ENCODE results near the gene UBR1.

DNA sequence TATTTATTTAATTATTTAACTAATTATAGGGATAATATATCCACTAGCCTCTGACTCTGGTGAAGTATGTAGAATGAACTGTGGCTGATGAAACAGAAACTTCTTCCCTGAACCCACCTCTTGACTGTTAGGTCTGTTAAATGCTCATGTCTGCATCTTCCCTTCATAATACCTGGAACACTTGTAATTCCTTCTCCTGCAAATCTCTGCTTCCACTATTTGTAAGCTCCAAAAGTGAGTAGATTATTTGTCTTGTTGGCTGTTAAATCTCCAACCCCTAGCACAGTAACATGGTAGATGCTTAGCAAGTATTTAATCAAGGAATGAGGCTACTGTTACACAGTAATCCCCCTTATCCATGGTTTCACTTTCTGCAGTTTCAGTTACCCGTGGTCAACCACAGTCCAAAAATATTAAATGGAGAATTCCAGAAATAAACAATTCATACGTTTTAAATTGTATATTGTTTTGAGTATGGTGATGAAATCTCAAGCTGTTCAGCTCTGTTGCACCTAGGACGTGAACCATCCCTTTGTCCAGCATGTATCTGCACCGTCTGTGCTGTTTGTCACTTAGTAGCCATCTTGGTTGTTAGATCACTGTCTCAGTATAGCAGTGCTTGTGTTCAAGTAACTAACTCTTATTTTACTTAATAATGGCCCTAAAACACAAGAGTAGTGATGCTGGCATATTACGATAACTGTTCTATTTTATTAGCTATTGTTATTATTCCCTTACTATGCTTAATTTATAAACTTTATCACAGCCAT is 190.9 kb downstream of the UBR1 start:
- TF ChIP-seq EP300 (IDR thresholded peaks at IDR 0.05; ENCODE audit: low read depth): no peak
- TF ChIP-seq, protein P1, sequence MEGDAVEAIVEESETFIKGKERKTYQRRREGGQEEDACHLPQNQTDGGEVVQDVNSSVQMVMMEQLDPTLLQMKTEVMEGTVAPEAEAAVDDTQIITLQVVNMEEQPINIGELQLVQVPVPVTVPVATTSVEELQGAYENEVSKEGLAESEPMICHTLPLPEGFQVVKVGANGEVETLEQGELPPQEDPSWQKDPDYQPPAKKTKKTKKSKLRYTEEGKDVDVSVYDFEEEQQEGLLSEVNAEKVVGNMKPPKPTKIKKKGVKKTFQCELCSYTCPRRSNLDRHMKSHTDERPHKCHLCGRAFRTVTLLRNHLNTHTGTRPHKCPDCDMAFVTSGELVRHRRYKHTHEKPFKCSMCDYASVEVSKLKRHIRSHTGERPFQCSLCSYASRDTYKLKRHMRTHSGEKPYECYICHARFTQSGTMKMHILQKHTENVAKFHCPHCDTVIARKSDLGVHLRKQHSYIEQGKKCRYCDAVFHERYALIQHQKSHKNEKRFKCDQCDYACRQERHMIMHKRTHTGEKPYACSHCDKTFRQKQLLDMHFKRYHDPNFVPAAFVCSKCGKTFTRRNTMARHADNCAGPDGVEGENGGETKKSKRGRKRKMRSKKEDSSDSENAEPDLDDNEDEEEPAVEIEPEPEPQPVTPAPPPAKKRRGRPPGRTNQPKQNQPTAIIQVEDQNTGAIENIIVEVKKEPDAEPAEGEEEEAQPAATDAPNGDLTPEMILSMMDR (IDR thresholded peaks at IDR 0.05): no peak
- TF ChIP-seq POLR2A (IDR thresholded peaks at IDR 0.05): no peak
- TF ChIP-seq POLR2AphosphoS5 (IDR thresholded peaks at IDR 0.05): no peak

Measured in transverse colon (tissue), 4 donors.